Activated CD4-positive, CD25-positive, alpha-beta regulatory T cell (primary cell): Measurements from ENCODE around the gene PEX14.

ENCODE experiments used
- DNase-seq, 4 experiments: peaks; one replicate each; lab custom pipeline; 2025; lab: John Stamatoyannopoulos, UW

The PEX14 gene

DNA sequence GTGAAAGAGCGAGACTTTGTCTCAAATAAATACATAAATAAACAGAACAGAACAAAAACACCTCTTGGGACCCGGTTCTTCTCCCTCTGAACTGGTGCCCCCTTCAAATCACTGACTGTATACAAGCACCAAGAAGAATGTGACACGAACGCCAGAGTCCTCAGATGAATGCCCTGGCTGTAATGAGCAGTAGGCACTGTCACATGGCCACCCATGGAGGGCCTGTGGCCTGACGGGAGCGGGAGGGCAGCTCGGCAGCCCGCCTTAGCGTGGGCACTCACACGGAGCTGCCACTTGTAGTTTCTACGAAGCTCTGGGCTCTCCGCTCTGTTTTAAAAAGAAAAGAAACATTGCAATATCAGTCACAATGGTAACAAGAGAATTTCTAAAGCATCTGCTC, 146.0 kb downstream of the PEX14 start:
- no peak for DNase-seq

- no peak for DNase-seq
These were observed 147.2 kb downstream of the PEX14 start for GRCh38 chr1:10621906-10622305.

GRCh38 chr1:10622910-10623685, 148.3 kb downstream of the PEX14 start:
- no peak for DNase-seq

- DNase-seq: no peak
These were observed 149.0 kb downstream of the PEX14 start for GRCh38 chr1:10623686-10624145.

DNA sequence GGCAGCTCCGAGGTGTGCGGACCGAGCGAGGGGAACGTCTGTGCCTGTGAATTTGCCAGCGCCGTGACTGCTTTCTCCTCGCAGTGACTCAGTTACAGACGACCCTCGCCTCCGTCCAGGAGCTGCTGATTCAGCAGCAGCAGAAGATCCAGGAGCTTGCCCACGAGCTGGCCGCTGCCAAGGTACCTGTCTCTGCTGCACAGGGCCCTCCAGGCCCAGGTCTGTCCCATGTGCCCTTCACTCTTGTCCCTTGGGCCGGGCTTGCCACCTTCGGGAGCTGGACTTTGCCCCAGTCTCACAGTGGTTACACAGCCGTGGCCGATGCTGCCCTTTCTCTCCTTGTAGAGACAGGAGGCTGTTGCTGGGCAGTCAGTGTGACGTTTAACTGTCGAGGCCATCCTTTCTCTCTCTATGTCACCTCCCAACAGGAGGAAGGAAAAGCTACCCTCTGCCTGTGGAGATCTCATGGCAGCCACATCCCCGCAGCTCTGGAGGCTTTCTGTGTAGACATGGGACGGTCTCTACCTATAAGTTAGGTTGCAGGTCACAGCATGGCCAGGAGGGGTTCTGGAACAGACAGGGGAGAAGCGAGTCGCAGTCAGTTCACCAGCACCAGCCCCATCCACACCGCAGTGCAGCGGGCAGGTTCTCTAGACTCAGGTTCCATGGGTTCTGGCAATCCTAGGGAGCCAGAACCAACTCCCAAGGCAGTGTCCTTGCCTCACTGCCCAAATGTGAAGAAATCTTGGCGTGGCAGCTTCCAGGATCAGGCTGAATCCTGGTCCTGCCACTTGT, 149.7 kb downstream of the PEX14 start:
- DNase-seq: no peak

- DNase-seq: no peak
These were observed 150.3 kb downstream of the PEX14 start for GRCh38 chr1:10625076-10625475.

DNA sequence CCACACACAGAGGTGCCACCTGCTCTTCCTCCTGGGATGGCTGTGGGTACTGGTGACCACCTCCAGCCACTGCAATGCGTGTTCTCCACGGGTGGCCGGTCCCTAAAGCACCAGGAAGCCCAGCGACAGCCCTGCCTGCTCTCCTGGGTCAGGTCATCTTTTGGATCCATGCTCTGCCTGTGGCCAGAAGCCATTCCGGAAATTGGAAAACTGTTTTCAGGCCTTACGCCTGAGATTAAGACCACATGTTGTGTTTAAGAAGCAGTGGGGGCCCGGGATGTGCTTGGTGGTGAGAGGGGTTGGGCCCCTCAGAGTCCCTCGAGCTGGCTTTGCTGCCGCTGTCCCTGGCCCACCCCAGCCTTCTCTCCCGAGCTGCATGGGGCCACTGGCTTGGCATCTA, 150.8 kb downstream of the PEX14 start:
- no peak for DNase-seq

DNA sequence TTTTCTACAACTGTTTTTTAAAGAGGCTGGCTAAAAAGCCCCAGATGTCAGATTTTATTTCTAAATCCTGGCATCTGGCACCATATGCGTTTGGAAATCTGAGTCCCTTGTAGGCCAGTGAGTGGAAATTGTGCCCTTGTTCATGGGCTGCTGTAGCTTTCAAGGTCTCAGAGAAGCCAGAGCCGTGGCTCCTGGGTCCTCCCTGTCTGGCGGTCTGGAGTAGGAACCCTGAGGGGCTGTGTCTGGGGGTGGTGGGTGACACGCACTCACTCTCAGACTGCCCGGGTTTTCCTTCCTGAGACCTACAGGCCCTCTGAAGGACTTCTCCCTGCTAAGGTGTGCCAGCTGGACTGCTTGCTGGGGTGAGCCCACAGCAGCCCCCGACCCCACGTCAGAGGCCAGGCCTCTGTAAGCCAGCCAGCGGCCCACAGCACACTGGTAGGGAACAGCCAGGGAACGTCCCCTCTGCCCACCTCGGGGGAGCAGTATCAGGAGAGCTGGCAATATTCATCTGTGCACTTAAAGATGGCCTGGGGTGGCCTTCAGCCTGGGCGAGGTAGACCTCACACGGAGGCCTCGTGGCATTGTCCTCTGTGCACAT, 151.5 kb downstream of the PEX14 start:
- no peak for DNase-seq

DNA sequence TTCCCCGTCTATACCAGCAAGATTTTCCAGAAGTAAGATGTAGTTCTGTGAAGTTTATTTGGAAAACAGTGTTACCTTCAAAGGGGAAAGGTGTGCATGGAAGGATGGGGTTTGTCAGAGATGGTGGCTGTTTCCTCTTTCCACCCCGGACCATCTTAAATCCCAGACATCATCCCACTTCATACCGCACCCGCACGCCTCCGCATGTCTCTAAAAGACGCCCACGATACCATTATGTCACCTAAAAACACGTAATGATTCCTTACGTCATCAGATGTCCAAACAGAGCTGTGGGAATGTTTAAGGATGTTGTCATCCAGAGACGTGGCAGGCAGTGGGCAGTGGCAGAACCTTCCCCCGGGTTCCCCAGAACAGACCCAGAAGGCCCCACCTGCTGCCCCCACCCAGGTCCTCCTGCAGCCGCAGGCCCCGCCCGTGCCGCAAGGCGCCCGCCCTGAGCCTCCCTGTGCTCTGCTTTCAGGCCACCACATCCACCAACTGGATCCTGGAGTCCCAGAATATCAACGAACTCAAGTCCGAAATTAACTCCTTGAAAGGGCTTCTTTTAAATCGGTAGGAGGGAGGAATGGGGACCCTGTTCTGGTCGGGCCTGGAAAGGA, 152.2 kb downstream of the PEX14 start:
- DNase-seq: no peak

- no peak for DNase-seq
These were observed 153.9 kb downstream of the PEX14 start for GRCh38 chr1:10628685-10629084.

GRCh38 chr1:10629091-10629815, 154.5 kb downstream of the PEX14 start:
- no peak for DNase-seq

DNA sequence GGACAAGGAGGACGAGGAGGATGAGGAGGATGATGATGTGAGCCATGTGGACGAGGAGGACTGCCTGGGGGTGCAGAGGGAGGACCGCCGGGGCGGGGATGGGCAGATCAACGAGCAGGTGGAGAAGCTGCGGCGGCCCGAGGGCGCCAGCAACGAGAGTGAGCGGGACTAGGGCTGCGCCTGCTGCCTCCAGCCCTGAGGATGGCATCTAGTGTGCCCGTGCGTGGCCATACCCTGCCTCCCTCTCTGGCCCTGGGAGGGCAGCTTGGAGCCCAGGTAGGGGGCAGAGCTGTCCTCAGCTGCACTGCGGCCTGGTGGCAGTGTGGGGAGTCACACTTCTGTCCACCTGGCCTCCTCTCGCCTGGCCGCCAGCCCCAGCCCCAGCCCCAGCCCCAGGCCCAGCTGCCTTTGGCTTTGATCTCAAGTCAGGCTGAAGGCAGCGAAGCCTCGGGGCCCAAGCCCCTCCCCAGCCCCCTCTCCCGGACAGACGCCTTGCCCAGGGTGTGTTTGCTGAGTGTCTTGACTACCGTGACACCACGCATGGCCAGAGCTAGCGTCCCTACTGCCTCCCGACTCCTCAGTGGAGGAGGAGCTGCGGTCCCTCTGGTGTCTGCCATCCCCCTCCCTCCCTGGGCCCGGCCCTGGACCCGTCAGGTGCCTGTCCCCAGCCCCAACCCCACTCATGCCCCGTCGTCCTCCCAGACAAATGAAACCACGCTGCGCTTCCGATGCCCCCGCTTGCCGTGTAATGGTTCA, 155.2 kb downstream of the PEX14 start:
- DNase-seq: no peak

DNA sequence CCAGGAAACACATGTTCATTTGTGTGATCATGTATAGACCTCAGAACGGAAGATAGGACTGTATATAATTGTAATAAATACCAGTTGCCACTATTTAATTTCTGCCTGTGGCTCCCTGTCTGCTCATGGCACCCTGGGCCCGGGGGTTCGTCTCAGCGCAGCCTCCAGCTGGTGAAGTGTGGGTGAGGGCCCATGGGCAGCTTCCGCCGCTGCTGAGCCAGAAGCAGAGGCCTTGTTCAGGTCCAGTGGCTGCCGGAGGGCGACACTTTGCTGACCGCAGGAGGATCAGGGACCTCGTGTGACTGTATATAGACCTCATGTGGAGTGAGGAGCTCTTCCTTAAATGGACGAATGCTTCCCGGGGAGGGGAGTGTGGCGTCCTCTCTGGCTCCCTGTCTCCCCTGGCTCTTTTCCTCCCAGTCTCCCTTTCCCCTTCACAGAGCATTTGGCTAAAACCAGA, 155.9 kb downstream of the PEX14 start:
- DNase-seq: no peak

DNA sequence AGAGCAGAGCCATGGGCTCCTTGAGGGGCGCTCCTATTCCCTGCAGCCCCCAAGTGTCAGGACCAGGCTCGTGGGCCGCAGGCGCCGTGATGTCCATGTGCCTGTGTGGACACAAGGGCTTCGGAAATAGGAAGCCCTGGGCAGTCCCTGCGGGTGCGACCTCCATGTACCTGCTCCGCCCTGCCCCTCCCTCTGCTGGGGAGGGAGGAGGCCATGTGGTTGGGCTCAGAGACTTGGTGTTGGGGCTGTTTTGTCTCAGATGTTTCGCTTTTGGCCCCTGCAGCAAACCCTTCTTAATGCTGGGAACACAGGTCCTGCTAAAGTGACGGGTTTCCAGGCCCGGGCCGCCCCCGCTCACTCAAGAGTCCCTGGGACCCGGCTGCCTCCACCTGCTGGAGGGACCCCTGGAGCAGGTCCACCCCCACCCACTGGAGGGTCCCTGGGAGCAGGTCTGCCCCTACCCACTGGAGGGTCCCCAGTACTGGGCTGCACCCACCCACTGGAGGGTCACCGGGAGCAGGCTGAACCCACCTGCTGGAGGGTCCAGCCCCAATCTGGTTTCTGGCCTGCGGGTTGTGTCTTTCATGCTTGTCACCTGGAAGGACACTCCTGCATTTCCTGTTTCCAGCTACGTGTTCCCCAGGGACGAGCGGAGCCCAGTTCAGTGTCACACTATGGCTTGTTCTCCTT, 156.5 kb downstream of the PEX14 start:
- no peak for DNase-seq

- DNase-seq: no peak
These were observed 157.3 kb downstream of the PEX14 start for GRCh38 chr1:10631811-10632593.

GRCh38 chr1:10632691-10633090, 157.9 kb downstream of the PEX14 start:
- no peak for DNase-seq

GRCh38 chr1:10633416-10633815, 158.7 kb downstream of the PEX14 start:
- no peak for DNase-seq

GRCh38 chr1:10634075-10634427, 159.3 kb downstream of the PEX14 start:
- no peak for DNase-seq

DNA sequence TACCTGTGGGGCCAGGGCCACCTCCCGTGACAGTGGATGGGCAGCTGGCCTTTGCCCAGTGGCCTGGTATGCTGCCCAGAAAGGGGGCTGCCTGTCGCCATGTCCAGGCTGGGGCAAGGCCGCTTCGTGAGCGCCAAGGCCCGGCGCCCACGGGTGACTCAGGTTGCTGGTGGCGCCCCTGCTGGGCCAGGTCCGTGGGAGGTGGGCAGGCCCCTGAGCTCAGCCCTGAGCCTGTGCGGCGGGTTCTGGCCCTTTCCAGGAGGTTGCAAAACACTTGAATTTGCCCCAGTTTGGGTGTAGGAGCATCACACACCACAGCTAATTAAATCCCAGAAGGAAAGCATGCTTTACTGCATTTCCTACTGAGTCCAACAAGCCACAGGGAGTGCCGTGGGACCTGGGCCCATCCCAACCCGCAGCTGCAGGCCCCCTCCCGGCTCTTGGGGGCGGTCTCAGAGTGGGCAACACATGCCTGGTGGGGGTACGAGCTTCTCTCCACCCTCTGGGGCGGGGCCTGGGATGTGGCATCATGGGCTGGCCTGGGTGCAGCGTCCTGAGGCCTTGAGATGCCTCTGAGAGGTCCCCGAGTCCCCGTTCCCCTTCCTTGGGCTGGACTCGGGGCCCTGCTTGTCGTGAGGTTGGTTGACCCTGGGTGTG, 159.8 kb downstream of the PEX14 start:
- DNase-seq: no peak
